Measurements from ENCODE around the gene RTEL1. TPM values are rescaled to one million over a fixed set of nuclear protein-coding genes. Genes with fewer than 3 reads are reported as not detected.

RTEL1 gene
- total RNA-seq, 1 experiment from 2014 or later, result 26.1 TPM

GRCh38 chr20:63627129-63627750, 30.9 kb upstream of the RTEL1 start:
- POLR2A ChIA-PET, result interaction anchor here (0.6 kb wide), 1 partner anchor 26 kb away, joined by 10 read pairs; no protein-coding TSS in a partner anchor
- Histone ChIP-seq H3K4me1 (ENCODE audit: control insufficient read depth, insufficient read depth, low read length) (0 out of 2 replicates have a peak, but pooled peaks cover 2% of the 10 kb centered on the region), H3K9me3 (ENCODE audit: control insufficient read depth, insufficient read depth, low read depth, low read length) (no peaks in the 10 kb centered on the region), H3K4me3 (ENCODE audit: low read depth in 2 of 2, low read length in 2 of 2) (peak overlapping the region; percentile 79 to 83), H3K36me3 (ENCODE audit: control insufficient read depth, insufficient read depth, low read length) (no peaks in the 10 kb centered on the region), H3K27me3 (ENCODE audit: control insufficient read depth, insufficient read depth, low read length) (no peaks in the 10 kb centered on the region), H3K27ac (ENCODE audit: low read length) (peak overlapping the region; percentile 65)
- BruUV-seq (replicated peaks), result no TSS peak
- ATAC-seq, result peak; percentile 89
- peak; percentile 75 for TF ChIP-seq POLR2AphosphoS5 (IDR thresholded peaks at IDR 0.05; ENCODE audit: low read depth, low read length)
- TF ChIP-seq TCF7L2 (IDR thresholded peaks at IDR 0.05; ENCODE audit: low read depth, low read length), result no peak
- peak; percentile 53; the same call in 1 of the 2 replicates for TF ChIP-seq SIN3A (IDR thresholded peaks at IDR 0.05; ENCODE audit: borderline replicate concordance, insufficient read depth, low read depth, low read length)
- DNase-seq (ENCODE audit: low read depth, low spot score), result peak; percentile 43
- intact Hi-C loops (cut with micrococcal nuclease; ENCODE audit: unreplicated experiment) (no loop called here), in situ Hi-C loops (cut with HindIII; ENCODE audit: low pct_unique_long_range_greater_than_20kb, low sequenced_read_pairs) (no loop called here)
- CTCF ChIA-PET, result interaction anchor here (0.6 kb wide), 1 partner anchor 346 kb away, joined by 9 read pairs; no protein-coding TSS in a partner anchor

GRCh38 chr20:63627751-63628245, 30.3 kb upstream of the RTEL1 start:
- Histone ChIP-seq H3K27me3 (ENCODE audit: control insufficient read depth, insufficient read depth, low read length) (no peaks in the 10 kb centered on the region), H3K9me3 (ENCODE audit: control insufficient read depth, insufficient read depth, low read depth, low read length) (no peaks in the 10 kb centered on the region), H3K36me3 (ENCODE audit: control insufficient read depth, insufficient read depth, low read length) (no peaks in the 10 kb centered on the region), H3K27ac (ENCODE audit: low read length) (peak overlapping the region; percentile 65), H3K4me1 (ENCODE audit: control insufficient read depth, insufficient read depth, low read length) (0 out of 2 replicates have a peak, but pooled peaks cover 2% of the 10 kb centered on the region), H3K4me3 (ENCODE audit: low read depth in 2 of 2, low read length in 2 of 2) (peak overlapping the region; percentile 79 to 83)
- TF ChIP-seq SIN3A (IDR thresholded peaks at IDR 0.05; ENCODE audit: borderline replicate concordance, insufficient read depth, low read depth, low read length) (no peak), CTCF (IDR thresholded peaks at IDR 0.05) (no peak), REST (IDR thresholded peaks at IDR 0.05; ENCODE audit: insufficient read depth in 1 of 2, low read depth in 2 of 2, low read length in 1 of 2) (no peak), TCF7L2 (IDR thresholded peaks at IDR 0.05; ENCODE audit: low read depth, low read length) (no peak), POLR2AphosphoS5 (IDR thresholded peaks at IDR 0.05; ENCODE audit: low read depth, low read length) (no peak)
- DNase-seq (ENCODE audit: low read depth, low spot score) (no peak), ATAC-seq (peak; percentile 29)
- no TSS peak for BruUV-seq (replicated peaks)
- ChIA-PET CTCF (interaction anchor here (0.6 kb wide), 1 partner anchor 346 kb away, joined by 9 read pairs; no protein-coding TSS in a partner anchor), POLR2A (no interaction called here)
- intact Hi-C loops (cut with micrococcal nuclease; ENCODE audit: unreplicated experiment) (no loop called here), in situ Hi-C loops (cut with HindIII; ENCODE audit: low pct_unique_long_range_greater_than_20kb, low sequenced_read_pairs) (no loop called here)

Data from Panc1 (cell line).